Mucosa of descending colon (tissue), 3 donors: ENCODE results near the gene RLN1. TPM values are rescaled to one million over a fixed set of nuclear protein-coding genes. Genes with fewer than 3 reads are reported as not detected.

Source experiments
- ATAC-seq: fragments of 200-7000 bp; cut with Tn5 transposase; one replicate; pipeline ENCODE4 v1.9.1; 2020; ENCODE audit warnings: mild to moderate bottlenecking, moderate library complexity
- DNase-seq, 3 donors: peaks; one replicate each; pipeline ENCODE4 v3.0.0-alpha.2; 2020
- H3K36me3 ChIP-seq: fragments of 200-600 bp; one replicate; pipeline ENCODE4 v1.8.0; 2021; ENCODE audit warnings: low read depth, mild to moderate bottlenecking
- H3K4me1 ChIP-seq: fragments of 200-600 bp; one replicate; pipeline ENCODE4 v1.8.0; 2021; ENCODE audit warnings: low read depth, mild to moderate bottlenecking
- H3K4me3 ChIP-seq: fragments of 200-600 bp; one replicate; pipeline ENCODE4 v1.8.0; 2021; ENCODE audit warnings: mild to moderate bottlenecking
- H3K9me3 ChIP-seq: fragments of 200-600 bp; one replicate; pipeline ENCODE4 v1.8.0; 2021; ENCODE audit warnings: mild to moderate bottlenecking
- intact Hi-C, 2 donors: fragments of 100-400 bp; cut with DNase I in 1 of 2; cut with micrococcal nuclease in 1 of 2; formaldehyde crosslinking; loops; one replicate each; pipeline versions ENCODE4 v1.11.0 to v1.11.1; 2022; cut with DNase I, micrococcal nuclease
- total RNA-seq, 3 donors: library from RNA; stranded (reverse); fragmentation: NEBNext Ultra II Directional in 2 of 3; extraction: Animal tissue kit (Norgen Biotek cat#: 25700) in 2 of 3; gene quantifications; one replicate each; pipeline versions ENCODE4 v1.2.1 to v1.2.4, GENCODE V29; 2021 to 2023
- TF ChIP-seq, protein P1 (sequence below): fragments of 200-600 bp; IDR thresholded peaks from one replicate; pipeline ENCODE4 v1.8.0; 2022; ENCODE audit warnings: antibody characterized with exemption, mild to moderate bottlenecking
- donor health status: DM: no; HTN: no; CAD: no; lungs with moderate emphysema.
- donor health status: DM: no; HTN: no; CAD: no.
- donor health status: DM: no; HTN: yes; CAD: no.

RLN1 gene
- total RNA-seq, 3 donors from 2014 or later: 0.41 TPM; not detected in 2

DNA sequence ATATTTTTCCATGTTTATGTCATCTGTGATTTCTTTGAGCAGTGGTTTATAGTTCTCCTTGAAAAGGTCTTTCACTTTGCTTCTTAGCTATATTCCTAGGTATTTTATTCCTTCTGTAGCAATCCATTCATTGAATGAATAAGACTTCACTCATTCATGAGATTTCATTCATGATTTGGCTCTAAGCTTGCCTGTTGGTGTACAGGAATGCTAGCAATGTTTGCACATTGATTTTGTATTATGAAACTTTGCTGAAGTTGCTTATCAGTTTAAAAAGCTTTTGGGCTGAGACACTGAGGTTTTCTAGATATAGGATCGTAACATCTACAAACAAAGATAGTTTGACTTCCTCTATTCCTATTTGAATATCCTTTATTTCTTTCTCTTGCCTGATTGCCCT, 51.1 kb downstream of the RLN1 start:
- Histone ChIP-seq H3K36me3 (no peaks in the 10 kb centered on the region), H3K9me3 (no peaks in the 10 kb centered on the region), H3K4me1 (no peaks in the 10 kb centered on the region), H3K4me3 (no peak overlapping the region)
- ATAC-seq (no peak), DNase-seq (no peak)
- TF ChIP-seq, protein P1, sequence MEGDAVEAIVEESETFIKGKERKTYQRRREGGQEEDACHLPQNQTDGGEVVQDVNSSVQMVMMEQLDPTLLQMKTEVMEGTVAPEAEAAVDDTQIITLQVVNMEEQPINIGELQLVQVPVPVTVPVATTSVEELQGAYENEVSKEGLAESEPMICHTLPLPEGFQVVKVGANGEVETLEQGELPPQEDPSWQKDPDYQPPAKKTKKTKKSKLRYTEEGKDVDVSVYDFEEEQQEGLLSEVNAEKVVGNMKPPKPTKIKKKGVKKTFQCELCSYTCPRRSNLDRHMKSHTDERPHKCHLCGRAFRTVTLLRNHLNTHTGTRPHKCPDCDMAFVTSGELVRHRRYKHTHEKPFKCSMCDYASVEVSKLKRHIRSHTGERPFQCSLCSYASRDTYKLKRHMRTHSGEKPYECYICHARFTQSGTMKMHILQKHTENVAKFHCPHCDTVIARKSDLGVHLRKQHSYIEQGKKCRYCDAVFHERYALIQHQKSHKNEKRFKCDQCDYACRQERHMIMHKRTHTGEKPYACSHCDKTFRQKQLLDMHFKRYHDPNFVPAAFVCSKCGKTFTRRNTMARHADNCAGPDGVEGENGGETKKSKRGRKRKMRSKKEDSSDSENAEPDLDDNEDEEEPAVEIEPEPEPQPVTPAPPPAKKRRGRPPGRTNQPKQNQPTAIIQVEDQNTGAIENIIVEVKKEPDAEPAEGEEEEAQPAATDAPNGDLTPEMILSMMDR: no peak
- intact Hi-C loops: no loop called here

- Histone ChIP-seq H3K36me3 (no peaks in the 10 kb centered on the region), H3K4me3 (no peak overlapping the region), H3K4me1 (no peaks in the 10 kb centered on the region), H3K9me3 (no peaks in the 10 kb centered on the region)
- TF ChIP-seq, protein P1: no peak
- intact Hi-C loops: no loop called here
- ATAC-seq: no peak
- no peak for DNase-seq
These were observed 53.4 kb downstream of the RLN1 start for GRCh38 chr9:5286262-5286661.

Other genes with a start within 250 kb of the RLN1 start
- not detected for gene INSL6, start 154.2 kb downstream of the RLN1 start, total RNA-seq
- not detected for gene INSL4, start 108.5 kb downstream of the RLN1 start, total RNA-seq
- gene RLN2, start 35.2 kb downstream of the RLN1 start, total RNA-seq: under 1 TPM in 2 of 3 donors, not detected in 1; 0.32 to 0.58 TPM
- 10 to 100 TPM; 34.0 to 67.1 (median 53.0) TPM for gene PLGRKT, start 98.0 kb upstream of the RLN1 start, total RNA-seq
- gene CD274, start 110.7 kb upstream of the RLN1 start, total RNA-seq: 1 to 10 TPM; 2.6 to 5.4 (median 3.4) TPM
- gene PDCD1LG2, start 170.7 kb upstream of the RLN1 start, total RNA-seq: 1 to 10 TPM in 1 of 3 donors, under 1 TPM in 2; 0.20 to 1.2 (median 0.63) TPM